Stimulated activated naive B cell treated with anti-CD40 and anti-IgM and Interleukin-4, amounts not matched to agents 10 μg/mL and 1 μg/mL and 100 μg/mL, for 72 hours (primary cell): ENCODE measurements around the gene PHF19.

Source experiments
- ATAC-seq, 2 donors: fragments of 150-1000 bp; cut with Tn5 transposase; replicated peaks; 2 replicates each; pipeline ENCODE4 v1.10.0; 2021; ENCODE audit warnings: moderate library complexity in 1 of 2
- DNase-seq: peaks from one replicate; pipeline ENCODE4 v3.0.0; 2021
- H3K27ac Mint-ChIP-seq: one replicate; pipeline ENCODE4 v1.8.0; 2022; ENCODE audit warnings: mild to moderate bottlenecking, mixed read lengths
- H3K27me3 Mint-ChIP-seq, 2 donors: one replicate each; pipeline ENCODE4 v1.8.0; 2022; ENCODE audit warnings: mixed read lengths in 2 of 2
- H3K36me3 Mint-ChIP-seq, 2 donors: one replicate each; pipeline ENCODE4 v1.8.0; 2022; ENCODE audit warnings: mixed read lengths in 2 of 2, mild to moderate bottlenecking in 1 of 2
- H3K4me1 Mint-ChIP-seq, 2 donors: one replicate each; pipeline ENCODE4 v1.8.0; 2022; ENCODE audit warnings: mixed read lengths in 2 of 2, mild to moderate bottlenecking in 1 of 2
- H3K4me3 Mint-ChIP-seq, 2 donors: one replicate each; pipeline ENCODE4 v1.8.0; 2022; ENCODE audit warnings: mild to moderate bottlenecking in 2 of 2, mixed read lengths in 2 of 2, moderate library complexity in 1 of 2
- H3K9me3 Mint-ChIP-seq, 2 donors: one replicate each; pipeline ENCODE4 v1.8.0; 2022; ENCODE audit warnings: mixed read lengths in 2 of 2, mild to moderate bottlenecking in 1 of 2

The PHF19 gene

DNA sequence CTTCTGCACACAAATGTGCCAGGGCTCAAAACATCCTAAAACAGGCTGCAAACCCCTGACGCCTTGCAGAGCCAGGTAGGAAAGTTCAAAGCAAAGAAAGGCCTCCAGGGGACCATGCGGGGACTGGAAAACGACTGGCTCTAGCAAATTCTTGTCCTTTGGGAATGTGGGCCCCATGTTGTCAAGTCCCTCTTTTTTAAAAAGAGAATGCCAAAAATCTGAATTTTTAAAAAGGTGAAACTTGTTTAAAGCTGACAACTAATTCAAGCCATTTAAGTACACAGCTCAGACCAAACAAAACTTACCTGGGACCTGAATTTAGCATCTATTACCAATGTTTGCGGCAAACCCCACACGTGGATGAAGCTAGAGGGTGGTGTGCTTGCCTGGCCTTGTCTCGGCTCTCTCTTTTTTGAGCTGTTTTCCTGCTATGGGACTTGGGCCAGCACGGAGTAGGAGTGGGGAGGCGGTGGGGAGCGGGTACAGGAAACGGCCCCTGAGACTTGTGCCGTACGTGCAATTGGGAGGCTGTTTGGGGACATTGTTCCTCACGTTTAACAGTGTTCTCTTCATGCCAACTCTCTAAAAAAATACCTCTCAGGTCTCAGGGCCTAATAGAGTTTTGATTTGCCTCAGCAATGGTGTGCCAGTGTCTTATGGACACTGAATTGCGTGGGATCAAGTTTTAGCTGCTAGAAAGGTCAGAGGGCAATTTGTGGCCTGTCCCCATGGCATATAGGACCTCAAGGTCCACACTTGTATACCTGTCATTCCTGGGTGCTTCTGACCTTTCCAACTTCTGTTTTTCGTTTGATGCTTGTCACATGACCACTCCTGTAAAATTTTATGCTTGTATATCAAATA is 15.1 kb upstream of the PHF19 start:
- H3K9me3 Mint-ChIP-seq = peaks cover 4% of the 10 kb centered on the region in 2 donors
- peaks cover 53 to 83% of the 10 kb centered on the region in 2 donors for H3K4me1 Mint-ChIP-seq
- DNase-seq (peak; percentile 75), ATAC-seq (peak; percentile 70 to 71)
- H3K27ac Mint-ChIP-seq = peak overlapping the region; percentile 99
- H3K27me3 Mint-ChIP-seq = no peaks in the 10 kb centered on the region
- peak overlapping the region; percentile 53 to 68 for H3K4me3 Mint-ChIP-seq
- H3K36me3 Mint-ChIP-seq = peaks cover 12 to 16% of the 10 kb centered on the region in 2 donors

DNA sequence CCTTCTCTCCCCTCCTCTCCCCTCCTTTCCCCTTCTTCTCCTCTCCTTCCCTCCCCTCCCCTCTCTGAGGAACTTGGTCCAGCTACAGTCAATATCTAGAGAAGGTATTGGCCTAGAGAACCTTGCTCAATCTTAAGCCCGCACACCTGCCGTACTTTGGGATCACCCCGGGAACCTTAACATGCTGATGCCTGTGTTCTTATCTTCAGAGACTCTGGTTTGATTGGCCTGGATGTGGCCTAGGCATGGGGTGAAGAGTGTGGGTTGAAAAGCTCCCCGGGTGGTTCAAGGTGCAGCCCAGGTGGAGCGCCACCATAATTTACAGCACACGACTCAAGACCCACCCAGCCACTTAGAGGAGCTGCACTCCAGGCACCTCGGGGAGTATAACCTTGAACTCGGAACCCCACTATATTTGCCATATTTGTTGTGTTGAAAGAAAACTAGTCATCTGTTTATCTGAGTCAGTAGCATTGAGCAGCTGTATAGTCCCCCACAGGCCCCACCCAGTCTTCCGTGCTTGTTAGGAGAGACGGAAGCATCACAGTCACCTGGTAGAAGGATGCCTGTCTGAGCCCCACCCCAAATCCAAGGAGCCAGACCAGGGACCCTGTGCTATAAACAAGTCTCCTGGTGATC is 14.4 kb upstream of the PHF19 start:
- no peak for ATAC-seq
- H3K9me3 Mint-ChIP-seq = peaks cover 2 to 4% of the 10 kb centered on the region in 2 donors
- H3K4me1 Mint-ChIP-seq = peaks cover 49 to 83% of the 10 kb centered on the region in 2 donors
- peak overlapping the region; percentile 25 to 68 for H3K4me3 Mint-ChIP-seq
- peaks cover 7 to 10% of the 10 kb centered on the region in 2 donors for H3K36me3 Mint-ChIP-seq
- H3K27me3 Mint-ChIP-seq = no peaks in the 10 kb centered on the region
- DNase-seq = no peak
- H3K27ac Mint-ChIP-seq = peak overlapping the region; percentile 99

DNA sequence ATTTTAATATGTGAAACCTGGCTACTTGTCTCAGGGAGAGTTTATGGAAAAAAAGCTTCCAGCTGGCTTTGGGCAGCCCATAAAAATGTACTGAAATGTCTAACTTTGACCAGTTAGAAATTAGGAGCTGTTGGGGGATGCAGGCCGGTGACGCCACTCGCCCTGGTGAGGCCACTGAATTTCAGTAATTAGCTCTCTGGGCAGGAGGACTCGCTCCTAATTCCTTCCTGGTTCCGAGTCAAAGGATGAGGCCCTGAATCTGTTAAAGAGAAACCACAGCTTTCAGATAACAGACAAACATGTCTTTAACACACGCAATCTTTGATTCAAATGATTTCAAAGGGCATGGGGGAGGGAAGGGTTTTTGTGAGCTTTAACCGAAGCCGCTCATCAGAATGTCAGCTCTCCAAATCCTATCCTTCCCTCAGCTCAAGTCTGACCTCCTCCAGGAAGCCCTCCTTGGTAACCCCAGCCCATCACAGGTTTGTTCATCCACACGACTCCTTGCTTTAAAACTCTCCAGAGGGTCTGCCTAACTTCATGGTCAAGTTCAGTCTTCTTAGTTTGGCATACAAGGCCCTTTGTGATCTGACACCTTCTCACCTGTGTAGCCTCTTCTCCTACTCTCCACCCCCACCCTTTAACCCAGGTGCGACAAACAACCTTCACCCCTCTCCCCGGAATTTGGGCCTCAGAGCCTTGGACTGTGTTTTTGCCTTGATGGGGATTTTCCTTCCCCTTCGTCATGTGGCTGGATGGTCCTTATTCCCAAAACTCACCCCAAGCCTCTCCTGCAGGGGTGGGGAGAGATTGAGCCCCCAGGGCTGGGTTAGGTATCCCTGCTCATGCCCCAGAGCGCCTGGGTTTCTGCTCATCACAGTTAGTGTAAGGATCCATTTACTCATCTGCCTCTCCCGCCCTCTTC is 13.6 kb upstream of the PHF19 start:
- Mint-ChIP-seq H3K36me3 (peaks cover 7 to 10% of the 10 kb centered on the region in 2 donors), H3K9me3 (peaks cover 2 to 4% of the 10 kb centered on the region in 2 donors), H3K27ac (peak overlapping the region; percentile 99), H3K27me3 (no peaks in the 10 kb centered on the region), H3K4me3 (peak overlapping the region; percentile 44 to 62), H3K4me1 (peaks cover 54 to 89% of the 10 kb centered on the region in 2 donors)
- no peak for DNase-seq
- no peak for ATAC-seq

DNA sequence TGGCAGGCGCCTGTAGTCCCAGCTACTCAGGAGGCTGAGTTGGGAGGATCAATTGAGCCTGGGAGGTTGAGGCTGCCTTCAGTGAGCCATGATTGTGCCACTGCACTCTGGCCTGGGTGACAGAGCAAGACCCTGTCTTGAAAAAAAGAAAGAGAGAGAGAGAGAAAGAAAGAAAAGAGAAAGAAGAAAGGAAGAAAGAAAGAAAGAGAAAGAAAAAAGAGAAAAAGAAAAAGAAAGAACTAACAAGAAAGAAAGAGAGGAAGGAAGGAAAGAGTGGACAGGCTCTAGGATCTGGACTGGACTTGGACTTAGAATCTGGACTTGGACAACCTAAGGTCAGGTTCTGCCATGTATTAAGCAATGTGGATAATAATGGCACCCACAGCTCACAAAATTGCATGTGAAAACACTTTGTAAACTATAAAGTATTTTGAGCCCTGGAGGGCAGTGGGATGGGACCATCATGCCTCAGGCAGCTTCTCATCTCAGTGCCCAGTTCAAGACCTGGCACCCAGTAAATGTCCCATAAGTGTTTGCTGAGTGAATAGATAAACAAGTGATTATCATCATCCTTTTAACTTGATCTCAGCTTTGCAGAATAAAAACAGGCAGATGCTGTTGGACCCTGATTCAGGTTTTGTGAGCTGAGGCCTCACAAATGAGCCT is 12.8 kb upstream of the PHF19 start:
- H3K36me3 Mint-ChIP-seq = peaks cover 7 to 10% of the 10 kb centered on the region in 2 donors
- ATAC-seq (no peak), DNase-seq (no peak)
- no peaks in the 10 kb centered on the region for H3K27me3 Mint-ChIP-seq
- H3K9me3 Mint-ChIP-seq = peaks cover 2 to 4% of the 10 kb centered on the region in 2 donors
- peak overlapping the region in 1 of 2 donors; percentile 54 for H3K4me3 Mint-ChIP-seq
- H3K4me1 Mint-ChIP-seq = peaks cover 54 to 86% of the 10 kb centered on the region in 2 donors
- peak overlapping the region; percentile 99 for H3K27ac Mint-ChIP-seq

DNA sequence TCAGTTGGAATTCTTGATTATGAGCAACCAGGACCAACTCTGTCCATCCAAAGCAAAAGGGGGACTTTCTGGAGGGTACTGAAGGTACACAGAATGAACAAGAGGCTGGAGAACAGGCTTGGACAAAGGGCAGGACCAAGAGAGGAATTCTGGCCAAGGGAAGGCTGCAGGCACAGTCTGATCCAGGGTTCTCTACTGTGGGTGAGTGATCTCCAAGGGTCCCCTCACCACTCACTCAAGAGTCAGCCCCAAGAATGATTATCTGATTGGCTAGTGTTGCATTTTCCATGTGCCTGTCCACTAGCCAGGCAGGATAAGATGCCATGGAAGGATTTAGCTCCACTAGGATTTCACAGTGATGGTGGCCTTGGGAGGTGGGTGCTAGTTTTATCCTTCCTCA is 11.6 kb upstream of the PHF19 start:
- DNase-seq = no peak
- peak overlapping the region; percentile 76 for H3K27ac Mint-ChIP-seq
- ATAC-seq = no peak
- peaks cover 9 to 12% of the 10 kb centered on the region in 2 donors for H3K36me3 Mint-ChIP-seq
- H3K9me3 Mint-ChIP-seq = peaks cover 2 to 4% of the 10 kb centered on the region in 2 donors
- no peak overlapping the region for H3K4me3 Mint-ChIP-seq
- no peaks in the 10 kb centered on the region for H3K27me3 Mint-ChIP-seq
- H3K4me1 Mint-ChIP-seq = peaks cover 52 to 82% of the 10 kb centered on the region in 2 donors

DNA sequence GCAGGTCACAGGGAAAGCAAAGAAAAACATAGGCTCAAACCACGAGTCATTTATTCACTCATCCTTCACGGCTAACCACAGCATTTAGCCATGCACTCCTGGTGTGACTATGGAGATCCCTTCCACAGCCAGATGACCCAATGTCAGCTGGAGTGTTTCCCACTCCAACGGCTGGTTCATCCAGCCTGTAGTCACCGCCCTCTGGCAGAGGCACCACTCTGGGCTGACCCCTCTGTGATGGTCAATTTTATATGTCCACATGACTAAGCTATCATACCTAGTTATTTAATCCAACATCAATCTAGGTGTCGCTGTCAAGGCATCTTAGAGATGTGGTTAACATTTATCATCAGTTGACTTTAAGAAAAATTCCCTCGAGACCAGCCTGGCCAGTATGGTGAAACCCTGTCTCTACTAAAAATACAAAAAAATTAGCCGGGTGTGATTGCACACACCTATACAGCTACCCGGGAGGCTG is 9.5 kb upstream of the PHF19 start:
- H3K27ac Mint-ChIP-seq = peak overlapping the region; percentile 97
- no peak for DNase-seq
- H3K4me1 Mint-ChIP-seq = peaks cover 38 to 68% of the 10 kb centered on the region in 2 donors
- H3K9me3 Mint-ChIP-seq = no peaks in the 10 kb centered on the region
- peak; percentile 70 to 80 for ATAC-seq
- peak overlapping the region; percentile 50 to 63 for H3K4me3 Mint-ChIP-seq
- peaks cover 6 to 7% of the 10 kb centered on the region in 2 donors for H3K36me3 Mint-ChIP-seq
- peaks cover 0 to 5% of the 10 kb centered on the region in 2 donors for H3K27me3 Mint-ChIP-seq

DNA sequence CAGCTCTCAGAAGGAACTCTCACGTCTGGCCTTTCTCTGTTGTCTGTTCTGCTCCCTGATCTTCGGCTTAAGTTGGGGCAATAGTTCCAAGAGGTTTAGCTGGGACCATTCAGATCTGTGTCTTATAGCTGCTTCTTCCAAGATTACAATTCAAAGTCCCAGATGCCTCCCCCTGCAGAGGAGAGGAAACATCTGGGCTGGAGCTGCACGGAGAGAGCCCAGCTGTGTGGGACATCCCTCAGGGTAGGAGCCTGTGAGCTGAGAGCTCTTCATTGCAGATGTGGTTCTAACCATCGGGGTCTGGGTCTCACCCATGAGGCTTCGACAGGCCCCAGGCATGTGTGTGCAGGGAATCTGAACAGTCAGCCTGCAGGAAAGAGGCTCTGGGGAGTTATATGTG is 9.0 kb upstream of the PHF19 start:
- H3K9me3 Mint-ChIP-seq = no peaks in the 10 kb centered on the region
- H3K36me3 Mint-ChIP-seq = peaks cover 5 to 7% of the 10 kb centered on the region in 2 donors
- ATAC-seq (peak; percentile 51 to 53), DNase-seq (no peak)
- peaks cover 0 to 7% of the 10 kb centered on the region in 2 donors for H3K27me3 Mint-ChIP-seq
- H3K4me1 Mint-ChIP-seq = peaks cover 32 to 62% of the 10 kb centered on the region in 2 donors
- H3K4me3 Mint-ChIP-seq = peak overlapping the region; percentile 52 to 60
- H3K27ac Mint-ChIP-seq = peak overlapping the region; percentile 48

DNA sequence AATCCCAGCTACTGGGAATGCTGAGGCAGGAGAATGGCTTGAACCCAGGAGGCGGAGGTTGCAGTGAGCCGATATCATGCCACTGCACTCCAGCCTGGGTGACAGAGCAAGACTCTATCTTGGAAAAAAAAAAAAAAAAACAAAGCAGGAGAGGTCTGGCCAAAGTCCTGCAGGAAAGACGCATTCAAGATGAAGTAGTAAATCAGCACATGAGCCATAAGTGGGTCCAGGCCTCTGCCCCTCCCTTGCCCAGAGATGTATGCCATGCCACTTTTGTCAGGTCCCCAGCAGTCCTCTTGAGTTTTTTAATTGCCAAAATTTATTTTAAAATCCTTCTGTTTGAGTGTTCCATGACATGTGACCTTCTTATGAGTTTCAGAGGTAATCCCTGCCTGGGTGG is 8.5 kb upstream of the PHF19 start:
- Mint-ChIP-seq H3K27me3 (peaks cover 0 to 10% of the 10 kb centered on the region in 2 donors), H3K4me1 (peaks cover 29 to 57% of the 10 kb centered on the region in 2 donors), H3K4me3 (no peak overlapping the region), H3K36me3 (peaks cover 2 to 7% of the 10 kb centered on the region in 2 donors), H3K27ac (no peak overlapping the region), H3K9me3 (no peaks in the 10 kb centered on the region)
- DNase-seq (no peak), ATAC-seq (no peak)

DNA sequence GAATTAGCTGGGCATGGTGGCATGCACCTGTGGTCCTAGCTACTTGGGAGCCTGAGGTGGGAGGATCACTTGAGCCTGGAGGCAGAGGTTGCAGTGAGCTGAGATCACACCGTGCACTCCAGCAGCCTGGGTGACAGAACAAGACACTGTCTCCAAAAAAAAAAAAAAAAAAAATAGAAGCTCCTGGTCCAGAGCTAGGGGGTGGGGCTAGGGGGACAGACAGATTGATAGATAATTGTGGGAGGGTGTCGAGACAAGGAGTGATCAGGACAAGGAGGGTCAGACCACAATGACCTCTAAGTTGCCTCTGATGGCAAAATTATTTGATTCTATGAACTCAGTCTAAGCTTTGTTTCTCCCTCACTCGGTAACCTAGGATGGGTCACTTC is 6.6 kb upstream of the PHF19 start:
- H3K4me3 Mint-ChIP-seq = no peak overlapping the region
- no peak for ATAC-seq
- DNase-seq = no peak
- peaks cover 2 to 3% of the 10 kb centered on the region in 2 donors for H3K36me3 Mint-ChIP-seq
- peaks cover 0 to 13% of the 10 kb centered on the region in 2 donors for H3K27me3 Mint-ChIP-seq
- H3K27ac Mint-ChIP-seq = no peak overlapping the region
- peaks cover 28 to 60% of the 10 kb centered on the region in 2 donors for H3K4me1 Mint-ChIP-seq
- no peaks in the 10 kb centered on the region for H3K9me3 Mint-ChIP-seq

DNA sequence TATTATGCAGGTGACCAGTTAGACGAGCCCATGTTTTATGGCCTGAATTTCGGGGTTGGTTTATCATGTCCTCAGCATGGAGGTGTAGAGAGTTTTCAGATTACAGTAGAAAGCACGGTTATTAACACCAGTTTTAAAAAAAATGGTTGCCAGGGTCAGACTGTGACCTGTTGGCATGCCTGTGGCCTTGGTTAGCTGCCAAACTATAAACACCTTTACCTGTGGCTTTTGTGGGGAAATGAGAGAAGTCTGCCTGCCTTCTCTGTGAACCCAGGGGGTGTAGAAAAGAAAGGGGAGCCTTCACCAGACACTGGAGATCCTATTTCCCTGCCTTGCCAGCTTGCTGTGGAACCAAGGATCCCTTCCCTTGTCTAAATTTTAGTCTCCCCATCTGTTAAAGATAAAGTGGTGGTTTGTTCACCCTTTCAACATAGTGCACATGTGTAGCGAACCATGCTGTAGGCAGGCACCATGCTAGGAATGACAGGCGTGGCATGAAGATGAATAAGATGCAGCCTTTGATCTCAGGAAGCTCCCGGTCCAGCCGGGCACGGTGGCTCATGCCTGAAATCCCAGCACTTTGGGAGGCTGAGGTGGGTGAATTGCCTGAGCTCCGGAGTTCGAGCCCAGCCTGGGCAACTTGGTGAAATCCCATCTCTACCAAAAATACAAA is 6.1 kb upstream of the PHF19 start:
- H3K9me3 Mint-ChIP-seq = no peaks in the 10 kb centered on the region
- ATAC-seq (no peak), DNase-seq (no peak)
- peaks cover 2 to 3% of the 10 kb centered on the region in 2 donors for H3K36me3 Mint-ChIP-seq
- H3K4me1 Mint-ChIP-seq = peaks cover 31 to 60% of the 10 kb centered on the region in 2 donors
- H3K27ac Mint-ChIP-seq = no peak overlapping the region
- no peak overlapping the region for H3K4me3 Mint-ChIP-seq
- H3K27me3 Mint-ChIP-seq = peaks cover 0 to 13% of the 10 kb centered on the region in 2 donors

DNA sequence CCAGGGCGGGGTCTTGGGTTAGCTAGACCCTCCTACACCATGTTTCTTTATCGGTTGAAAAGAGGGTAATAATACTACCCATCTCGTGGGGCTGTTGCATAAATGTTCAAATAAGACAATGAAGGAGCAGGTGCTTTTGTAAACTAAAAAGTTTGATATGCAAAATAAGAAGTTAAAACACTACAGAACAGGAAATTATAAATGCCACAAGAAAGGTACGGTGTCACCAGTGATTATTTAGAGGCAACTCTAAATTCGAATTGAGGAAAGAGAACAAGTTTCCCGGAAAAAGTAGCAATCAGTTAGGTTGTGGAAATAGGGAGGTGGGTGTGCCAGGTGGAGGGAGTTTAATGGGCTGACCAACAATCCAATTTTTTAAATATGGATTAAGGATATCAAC is 2.5 kb upstream of the PHF19 start:
- peaks cover 0 to 13% of the 10 kb centered on the region in 2 donors for H3K27me3 Mint-ChIP-seq
- DNase-seq (no peak), ATAC-seq (no peak)
- no peak overlapping the region for H3K4me3 Mint-ChIP-seq
- H3K9me3 Mint-ChIP-seq = no peaks in the 10 kb centered on the region
- peaks cover 18 to 19% of the 10 kb centered on the region in 2 donors for H3K36me3 Mint-ChIP-seq
- peaks cover 36 to 56% of the 10 kb centered on the region in 2 donors for H3K4me1 Mint-ChIP-seq
- no peak overlapping the region for H3K27ac Mint-ChIP-seq

DNA sequence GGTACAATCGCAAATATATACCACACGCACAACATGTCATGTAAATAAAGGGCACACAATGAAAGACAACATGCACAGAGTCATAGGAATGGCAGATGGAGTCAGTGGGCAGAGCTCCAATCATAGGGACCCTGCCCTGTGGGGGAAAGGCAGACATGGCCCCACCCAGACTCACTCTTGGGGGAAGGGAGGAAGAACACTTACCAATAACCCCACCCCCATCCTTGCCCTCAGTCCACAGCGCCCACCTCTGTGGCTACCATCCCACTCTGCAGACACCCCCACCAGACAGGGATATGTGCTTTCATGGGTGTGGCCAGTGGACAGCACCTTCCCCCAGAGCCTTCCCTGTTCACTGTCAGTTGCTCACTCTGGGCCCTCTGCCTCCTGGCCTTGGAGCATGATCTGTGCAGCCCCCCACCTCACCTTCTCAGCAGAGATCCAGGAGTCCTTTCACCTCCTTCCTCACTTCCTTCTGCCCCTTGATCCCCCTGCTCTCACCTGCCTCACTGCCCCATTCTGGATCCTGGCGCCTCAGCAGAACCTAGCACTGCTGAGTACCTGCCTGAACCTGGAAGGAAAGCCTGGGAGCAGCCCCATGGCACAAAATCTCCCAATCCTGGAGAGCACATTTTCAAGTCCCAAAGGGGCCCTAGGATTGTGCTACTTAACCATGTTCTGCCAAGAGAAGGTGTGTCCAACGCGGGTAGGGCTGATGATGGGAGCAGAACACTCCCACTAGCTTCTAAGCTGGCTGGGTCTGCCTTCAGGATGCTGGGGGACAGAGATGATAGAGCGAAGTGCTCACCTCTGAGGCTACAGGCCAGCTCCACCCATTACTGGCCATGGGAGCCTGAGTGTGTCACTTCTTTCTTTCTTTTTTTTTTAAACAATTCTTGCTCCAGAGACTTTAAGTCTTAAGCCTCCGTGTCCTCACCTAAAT is 1.5 kb upstream of the PHF19 start:
- DNase-seq (no peak), ATAC-seq (no peak)
- Mint-ChIP-seq H3K27me3 (peaks cover 0 to 13% of the 10 kb centered on the region in 2 donors), H3K4me3 (peak overlapping the region; percentile 90 to 92), H3K4me1 (peaks cover 40 to 60% of the 10 kb centered on the region in 2 donors), H3K9me3 (no peaks in the 10 kb centered on the region), H3K27ac (peak overlapping the region; percentile 96), H3K36me3 (peaks cover 26% of the 10 kb centered on the region in 2 donors)
